HG02943 (cell line): ENCODE measurements around the gene TTC39C.
A peak's percentile ranks its signal among the peaks of the same experiment; 100 is the strongest.

Experiments
- ATAC-seq: cut with Tn5 transposase; IDR thresholded peaks from one replicate; pipeline ENCODE4 v1.9.1; 2021; ENCODE audit warnings: mild to moderate bottlenecking, low read depth, moderate library complexity; ENCODE audit not compliant: unreplicated experiment

TTC39C gene

DNA sequence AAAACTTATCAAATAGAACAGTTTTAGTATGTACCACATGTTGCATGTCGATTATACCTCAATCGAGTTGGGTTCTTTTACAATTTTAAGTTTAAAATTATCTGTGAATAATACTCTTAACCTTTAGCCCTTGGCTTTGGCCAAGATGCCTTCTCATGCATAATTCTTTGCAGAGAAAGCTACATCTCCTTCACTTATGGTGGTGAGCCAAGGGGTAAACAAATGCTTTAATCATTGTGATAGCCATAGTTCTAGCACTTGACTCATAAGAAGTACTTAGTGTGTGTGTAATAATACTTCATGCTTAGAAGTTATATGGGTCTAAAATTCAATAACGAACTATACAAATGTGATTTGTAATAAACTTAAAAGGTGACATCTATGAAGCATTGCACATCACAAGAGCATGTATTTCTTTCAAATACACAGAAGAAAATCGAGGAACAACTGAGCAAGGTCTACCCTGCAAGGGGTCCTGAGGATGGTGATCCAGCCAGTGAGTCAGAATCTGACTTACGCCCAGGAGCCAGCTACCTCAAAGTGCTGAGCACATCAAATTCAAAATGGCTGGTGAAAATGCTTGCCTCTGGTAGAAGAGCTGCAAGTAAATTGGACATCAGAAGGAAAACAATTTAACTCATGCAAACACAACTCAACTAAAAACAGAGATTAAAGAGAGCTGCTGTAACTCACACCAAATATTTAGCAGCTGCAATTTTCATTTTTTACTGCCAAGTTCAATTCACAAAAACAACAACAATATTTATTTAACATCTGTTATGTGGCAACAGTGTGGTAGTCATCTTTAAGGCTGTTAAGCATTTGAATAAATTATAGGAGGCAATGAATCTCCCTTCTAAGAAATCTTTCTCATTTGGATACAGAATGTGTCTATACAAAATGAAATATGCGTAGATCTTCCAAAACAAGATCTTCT, 23.8 kb upstream of the TTC39C start:
- no peak for ATAC-seq

DNA sequence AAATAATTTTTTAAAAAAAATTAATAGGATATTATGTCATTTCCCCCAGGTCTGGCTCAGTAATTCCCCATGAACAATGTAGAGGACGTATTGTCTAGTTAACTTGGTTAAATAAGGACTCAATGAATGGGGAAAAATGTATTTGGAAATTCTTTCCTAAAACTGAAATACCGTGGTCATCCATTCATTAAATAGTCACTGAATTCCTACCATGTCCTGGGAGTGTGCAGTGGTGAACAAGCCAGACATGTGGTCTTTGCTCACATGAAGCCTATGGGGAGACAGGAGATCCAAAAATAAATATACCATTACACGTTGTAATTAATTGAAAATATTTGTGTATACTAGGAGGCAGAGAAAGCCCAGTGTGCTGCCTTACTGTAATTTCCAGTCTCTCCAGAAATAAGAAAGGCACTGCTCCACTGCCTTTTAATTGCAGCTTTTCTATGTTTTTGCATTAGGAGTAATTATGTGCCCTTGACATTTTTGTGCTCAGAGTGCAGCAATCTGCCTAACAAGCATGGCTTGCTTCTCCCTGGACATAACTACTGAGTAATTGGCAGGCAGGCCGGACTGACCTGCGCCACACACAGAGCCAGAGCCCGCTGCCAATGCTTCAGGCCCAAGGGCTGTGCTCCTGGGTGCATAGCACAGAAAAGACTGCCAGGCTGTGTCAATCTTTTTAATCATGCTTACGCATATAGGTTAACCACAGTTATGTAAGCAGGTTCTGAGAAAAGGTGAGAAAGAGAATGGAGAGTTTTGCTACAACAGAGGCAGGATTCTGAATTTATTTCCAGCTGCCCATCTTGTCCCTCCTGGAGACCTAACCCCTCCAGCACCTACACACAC, 22.2 kb upstream of the TTC39C start:
- no peak for ATAC-seq

DNA sequence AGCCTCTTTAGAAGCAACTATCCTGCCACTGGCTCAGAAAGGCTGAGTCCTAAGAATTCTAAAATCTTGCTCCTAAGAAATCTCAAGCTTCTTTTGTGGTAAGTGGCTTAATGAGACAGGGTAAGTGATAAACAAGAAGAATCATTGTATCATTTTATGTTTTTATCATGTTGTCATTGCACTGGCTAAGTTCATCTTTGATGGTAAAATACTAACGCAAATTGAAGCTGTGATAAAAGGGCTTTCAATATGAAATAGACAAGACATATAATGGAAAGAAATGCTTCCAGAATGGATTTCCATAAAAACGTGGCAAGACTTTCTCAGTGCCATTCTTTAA, 21.6 kb upstream of the TTC39C start:
- ATAC-seq = no peak

DNA sequence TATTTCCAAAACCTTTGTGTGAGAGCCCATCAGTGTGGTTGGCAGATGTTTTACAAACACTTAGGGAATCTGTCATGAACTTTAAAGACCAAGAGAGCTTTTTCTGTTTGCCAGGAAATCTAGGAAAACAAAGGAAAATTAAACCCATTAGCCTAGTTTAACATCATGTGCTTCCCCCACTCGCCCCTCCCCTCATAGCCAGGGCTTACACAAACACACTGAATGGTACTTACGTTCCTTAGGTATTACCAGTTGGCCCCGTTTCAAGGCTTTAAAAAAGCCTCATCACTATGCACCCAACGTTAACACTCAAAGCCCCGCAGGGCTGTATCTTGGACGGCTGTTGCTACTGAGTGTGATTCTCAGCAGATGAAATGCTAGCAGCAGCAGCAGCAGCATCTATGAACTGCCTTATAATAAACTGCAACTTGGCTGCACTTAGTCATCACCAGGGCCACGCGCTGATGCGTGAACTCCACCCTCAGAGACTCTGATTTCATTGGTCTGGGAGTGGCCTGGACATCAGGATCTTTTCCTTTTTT, 20.1 kb upstream of the TTC39C start:
- no peak for ATAC-seq

DNA sequence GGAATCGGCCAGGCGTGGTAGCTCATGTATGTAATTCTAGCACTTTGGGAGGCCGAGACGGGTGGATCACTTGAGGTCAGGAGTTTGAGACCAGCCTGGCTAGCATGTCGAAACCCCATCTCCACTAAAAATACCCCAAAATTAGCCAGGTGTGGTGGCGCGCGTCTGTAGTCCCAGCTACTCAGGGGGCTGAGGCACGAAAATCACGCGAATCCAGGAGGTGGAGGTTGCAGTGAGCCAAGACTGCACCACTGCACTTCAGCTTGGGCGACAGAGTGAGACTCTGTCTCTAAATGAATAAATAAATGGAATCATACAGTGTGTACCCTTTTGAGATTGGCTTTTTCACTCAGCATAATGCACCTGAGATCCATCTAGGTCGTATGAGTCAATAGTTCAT, 19.4 kb upstream of the TTC39C start:
- ATAC-seq = no peak

DNA sequence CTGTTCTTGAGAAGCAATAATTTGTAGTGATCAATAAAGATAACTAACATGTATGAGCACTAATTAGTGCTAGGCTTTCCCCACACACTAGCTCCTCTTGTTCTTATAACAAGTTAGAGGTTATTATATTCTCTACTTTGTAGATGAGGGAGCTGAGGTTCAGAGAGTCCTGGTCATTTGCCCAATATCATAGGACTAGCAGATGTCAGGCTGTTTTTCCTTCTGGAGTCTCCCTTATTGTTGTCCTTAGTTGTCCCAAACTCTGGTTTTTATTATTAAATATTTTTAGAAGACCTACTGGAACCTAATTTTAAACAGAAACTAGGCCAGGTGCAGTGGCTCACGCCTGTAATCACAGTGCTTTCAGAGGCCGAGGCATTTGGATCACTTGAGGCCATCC, 16.5 kb upstream of the TTC39C start:
- ATAC-seq = no peak

DNA sequence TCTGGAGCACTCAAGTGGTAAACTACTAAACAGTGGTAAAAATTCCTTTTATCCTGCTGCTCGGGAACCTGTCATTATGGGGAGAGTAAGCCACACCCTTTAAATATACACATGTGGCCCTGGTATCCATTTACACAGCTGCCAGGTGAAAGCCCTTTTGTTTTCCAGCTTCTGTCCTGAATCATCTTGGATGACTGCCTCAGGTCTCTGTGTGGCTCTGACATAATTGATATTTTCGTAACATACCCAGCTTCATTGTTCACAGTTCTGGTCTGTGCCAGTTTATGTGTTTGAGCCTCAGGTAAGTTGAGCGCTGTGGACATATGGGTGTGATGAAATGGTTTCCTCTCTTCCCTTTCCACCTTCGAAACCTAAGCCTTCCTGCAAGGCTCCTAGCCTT, 15.7 kb upstream of the TTC39C start:
- ATAC-seq = no peak

DNA sequence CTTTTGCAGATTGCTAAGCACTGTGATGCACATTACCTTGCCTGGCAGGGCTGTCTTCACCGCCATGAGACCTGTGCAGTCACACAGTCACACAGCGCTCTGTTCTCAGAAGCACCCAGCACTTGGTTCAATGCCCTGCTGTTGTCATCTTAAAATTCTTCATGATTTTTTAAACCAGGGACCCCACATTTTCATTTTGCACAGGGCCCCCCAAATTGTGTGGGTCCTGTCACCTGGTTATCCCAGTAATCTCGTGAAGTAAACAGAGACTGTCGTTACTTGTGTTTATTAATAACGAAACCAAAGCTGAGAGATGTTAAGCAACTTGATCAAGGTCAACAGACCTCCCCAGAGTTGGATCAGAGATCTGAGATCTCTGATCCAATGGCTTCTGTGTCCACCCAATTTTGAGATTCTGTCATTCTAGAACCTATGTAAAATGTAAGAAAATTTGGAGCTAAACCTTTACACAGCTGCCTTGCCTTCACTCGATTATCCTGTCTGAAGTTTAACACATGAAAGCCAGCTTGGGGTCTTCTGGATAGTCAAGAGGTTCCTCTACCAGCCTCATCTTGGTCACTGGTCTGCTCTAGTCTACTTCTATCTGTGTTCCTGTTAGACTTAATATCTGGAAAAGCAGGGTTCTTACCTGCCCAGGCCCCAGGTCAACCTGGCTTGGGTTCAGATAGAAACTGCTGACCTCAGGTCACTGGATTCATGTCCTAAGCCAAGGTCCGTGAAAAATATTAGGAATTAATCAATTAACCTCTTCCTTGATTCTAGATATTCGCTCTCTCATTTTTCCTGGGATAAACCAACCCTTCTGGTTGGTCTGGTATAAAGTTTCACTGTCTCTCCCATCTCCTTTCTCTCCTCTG, 13.7 kb upstream of the TTC39C start:
- no peak for ATAC-seq

DNA sequence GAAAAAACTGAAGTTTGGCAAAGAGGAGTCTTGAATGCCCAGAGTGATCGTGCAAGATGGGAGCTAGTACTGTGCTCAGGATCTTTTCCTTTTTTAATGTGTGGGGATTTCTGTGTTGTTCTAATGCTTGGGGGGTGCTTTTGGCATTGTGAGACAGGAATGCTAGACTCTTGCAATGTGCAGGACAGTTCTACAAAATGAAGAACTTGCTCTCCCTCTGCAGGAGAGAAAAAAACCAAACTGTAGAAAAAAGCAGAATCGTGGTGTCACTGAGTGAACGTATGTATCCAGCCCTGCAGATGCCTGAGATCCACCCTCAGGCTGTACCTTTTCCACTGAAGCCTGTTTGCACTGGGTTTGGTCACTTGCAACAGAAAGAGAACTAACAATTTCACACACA, 12.1 kb upstream of the TTC39C start:
- no peak for ATAC-seq

DNA sequence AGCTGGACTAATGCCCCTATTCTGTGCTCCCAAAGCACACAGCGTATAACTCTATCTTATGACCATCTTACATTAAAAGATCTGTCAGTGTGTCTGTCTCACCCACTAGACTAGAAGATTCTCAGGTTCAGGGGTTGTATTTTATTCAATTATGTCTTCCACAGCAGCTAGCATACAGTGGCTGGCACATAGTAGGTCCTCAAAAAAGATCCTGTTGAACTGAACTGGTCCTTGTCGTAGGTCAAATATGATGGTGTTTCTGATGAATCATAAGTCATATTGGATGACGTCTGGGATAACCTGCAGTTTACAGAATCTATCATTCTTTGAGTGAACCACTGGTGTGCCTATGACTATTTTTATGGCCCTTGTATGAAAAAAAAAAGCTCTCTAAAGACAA, 11.3 kb upstream of the TTC39C start:
- ATAC-seq = no peak

DNA sequence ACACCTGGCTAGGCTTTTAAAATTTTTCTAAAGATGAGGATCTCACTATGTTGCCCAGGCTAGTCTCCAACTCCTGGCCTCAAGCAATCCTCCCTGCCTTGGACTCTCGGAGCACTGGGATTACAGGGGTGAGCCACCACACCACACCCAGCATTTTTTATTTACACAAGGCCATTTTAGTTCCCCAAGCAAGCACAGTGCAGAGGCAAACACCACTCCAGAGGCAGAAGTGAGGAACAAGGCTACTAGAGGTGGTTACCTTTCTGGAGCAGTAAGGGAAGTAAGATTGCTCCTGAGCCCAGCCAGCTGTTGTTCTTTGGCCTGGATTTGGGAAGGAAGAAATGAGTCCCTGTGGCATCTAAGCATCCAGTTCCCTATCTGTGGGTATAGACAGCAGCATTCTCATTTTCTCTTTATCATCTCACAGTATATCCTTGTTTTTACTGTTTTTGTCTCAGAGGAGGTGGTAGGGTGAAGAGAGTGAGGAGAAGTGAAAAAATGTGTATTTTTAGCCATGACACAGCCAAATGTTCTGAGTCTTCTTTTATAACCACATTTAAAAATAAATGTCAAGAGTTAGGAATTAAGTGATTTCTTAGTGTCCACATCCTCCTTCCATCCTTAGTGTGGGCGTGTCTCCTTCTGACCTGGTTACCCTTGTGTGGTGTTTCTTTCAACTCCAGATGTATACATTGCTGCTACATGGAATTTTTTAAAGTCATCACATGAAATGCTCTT, 10.5 kb upstream of the TTC39C start:
- ATAC-seq = no peak

DNA sequence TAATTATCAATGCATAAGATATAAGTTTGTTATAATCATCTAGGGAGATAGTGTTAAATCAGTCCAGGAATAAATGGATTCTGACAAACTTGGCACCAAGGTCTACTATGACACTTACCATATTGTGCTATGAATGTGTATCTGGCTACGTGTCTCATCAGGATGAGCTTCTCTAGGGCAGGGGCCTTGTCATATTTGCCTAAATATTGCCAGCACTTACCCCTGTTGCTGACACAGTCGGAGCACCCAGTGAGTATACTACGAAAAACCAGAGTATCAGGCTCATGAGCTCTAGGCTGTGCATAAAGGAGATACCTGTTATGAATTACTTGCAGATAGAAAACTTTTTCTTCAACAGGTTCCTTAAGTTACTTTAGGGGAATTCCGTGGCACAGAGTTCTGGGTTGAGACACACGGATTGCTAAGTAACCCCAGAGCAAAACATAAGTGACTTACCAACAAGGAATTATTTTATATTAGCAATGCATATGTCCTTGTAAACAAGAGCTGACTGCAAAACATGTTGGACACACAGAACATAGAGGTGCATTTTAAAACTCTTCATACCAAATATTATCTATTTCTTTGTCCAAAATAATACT, 7.7 kb upstream of the TTC39C start:
- ATAC-seq = no peak

DNA sequence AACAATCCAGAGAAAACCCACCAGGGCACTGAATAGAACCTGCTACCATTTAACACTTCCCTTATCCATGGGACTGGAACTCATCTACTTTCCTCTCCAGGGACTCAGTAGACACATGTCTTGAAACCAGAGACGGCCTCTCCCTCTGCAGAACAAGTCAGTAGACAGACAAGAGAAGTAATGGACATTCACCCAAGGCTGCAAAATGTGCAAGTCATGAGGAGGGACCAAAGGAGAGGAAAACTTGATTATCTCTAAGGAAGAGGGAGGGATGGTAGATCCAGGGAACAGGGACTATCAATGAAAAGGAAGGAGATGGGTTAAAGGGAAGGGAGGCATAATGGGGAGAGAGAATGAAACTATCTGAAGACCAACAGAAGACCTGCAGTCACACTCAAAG, 5.3 kb upstream of the TTC39C start:
- ATAC-seq = no peak

DNA sequence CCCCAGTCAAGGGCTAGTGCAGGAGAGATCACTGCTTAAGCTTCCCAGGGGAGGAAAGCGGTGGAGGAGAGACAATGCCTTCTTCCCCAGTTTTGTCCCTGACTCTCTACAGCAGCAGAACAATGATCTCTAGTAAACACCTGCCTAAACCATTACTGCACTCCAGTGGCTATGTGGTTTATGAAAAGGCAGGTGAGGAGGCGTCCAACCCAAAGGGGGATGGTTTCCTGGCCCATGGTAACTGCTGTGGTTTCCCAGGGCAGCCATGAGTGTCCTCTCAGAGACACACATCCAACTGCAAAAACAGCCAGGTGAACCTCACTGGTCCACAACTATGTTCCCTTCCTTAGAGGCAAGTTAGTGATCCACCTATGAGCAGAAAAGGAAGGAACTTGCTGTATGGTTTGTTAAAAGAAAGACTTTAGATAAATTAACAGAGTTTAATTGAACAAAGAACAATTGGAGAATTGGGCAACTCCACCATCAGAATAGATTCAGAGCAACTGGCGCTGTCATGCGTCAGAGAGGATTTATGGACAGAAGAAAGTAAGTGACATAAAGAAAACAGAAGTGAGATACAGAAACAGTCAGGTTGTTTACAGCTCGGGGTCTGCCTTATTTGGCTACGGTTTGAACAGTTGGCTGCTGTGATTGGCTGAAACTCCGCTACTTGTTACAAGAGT, 4.8 kb upstream of the TTC39C start:
- peak; percentile 53 for ATAC-seq

DNA sequence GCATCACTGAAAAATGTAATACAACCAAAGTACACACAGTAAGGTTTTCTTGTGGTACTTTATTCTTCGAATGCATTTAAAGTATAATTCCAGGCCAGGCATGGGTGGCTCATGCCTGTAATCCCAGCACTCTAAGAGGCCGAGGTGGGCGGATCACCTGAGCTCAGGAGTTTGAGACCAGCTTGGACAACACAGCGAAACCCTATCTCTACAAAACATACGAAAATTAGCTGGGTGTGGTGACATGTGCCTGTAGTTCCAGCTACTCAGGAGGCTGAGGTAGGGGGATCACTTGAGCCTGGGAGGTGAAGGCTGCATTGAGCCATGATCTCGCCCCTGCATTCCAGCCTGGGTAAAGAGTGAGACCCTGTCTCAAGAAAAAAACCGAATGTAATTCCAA, 3.9 kb upstream of the TTC39C start:
- no peak for ATAC-seq

DNA sequence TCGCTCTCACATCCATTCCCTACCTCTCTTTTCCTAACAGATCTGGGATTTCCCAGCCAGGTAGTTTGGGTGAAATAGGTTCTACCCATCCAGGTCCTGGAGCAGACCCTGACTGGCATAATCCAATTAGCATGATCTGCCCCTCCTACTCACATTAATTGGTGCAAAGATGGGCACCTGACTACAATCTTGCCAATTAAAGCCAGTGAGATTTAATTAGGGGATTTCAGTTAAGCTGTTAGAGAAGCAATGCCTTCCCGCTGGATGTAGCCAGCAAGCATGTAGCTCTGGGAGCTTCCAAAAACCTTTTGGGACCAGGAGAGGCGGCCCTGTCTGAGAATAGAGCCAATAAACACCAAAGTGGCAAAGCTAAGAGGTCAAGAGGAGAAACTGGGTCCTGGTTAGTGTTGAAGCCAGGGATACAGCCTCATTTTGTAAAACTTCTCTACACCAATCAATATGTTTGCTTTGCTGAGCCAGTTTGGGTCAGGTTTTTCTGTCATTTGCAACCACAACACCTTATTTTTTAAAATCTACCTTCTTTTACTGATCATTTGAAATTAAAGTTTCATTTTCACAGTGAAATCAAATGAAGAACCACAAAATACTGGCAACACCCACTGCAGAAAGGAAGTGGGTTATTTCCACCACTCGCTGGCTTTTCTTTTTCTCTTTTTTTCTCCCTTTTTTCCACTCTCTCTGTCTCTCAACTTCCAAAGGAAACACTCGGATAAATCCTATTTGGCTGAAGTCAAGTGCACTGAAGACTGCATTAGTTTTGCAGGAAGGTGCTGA, 3.2 kb upstream of the TTC39C start:
- ATAC-seq = no peak

DNA sequence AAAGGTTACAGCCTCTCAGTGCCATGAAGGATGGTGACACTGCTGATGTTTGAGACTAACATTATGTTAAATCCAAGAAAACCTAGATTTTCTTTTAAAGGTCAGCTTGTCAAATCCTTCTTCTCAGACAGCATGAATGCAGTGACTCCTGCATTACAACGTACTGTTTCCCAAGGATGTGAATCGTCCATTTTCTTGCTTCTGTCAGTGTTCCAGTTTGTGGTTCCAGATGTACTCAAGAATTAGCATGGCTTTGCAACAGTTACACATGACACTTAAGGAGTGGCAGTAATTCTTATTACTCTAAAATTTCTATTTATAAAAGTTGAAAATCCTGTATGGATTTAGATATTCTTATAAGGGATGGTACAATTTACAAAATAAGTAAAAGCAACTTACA, 1.5 kb upstream of the TTC39C start:
- ATAC-seq = no peak

DNA sequence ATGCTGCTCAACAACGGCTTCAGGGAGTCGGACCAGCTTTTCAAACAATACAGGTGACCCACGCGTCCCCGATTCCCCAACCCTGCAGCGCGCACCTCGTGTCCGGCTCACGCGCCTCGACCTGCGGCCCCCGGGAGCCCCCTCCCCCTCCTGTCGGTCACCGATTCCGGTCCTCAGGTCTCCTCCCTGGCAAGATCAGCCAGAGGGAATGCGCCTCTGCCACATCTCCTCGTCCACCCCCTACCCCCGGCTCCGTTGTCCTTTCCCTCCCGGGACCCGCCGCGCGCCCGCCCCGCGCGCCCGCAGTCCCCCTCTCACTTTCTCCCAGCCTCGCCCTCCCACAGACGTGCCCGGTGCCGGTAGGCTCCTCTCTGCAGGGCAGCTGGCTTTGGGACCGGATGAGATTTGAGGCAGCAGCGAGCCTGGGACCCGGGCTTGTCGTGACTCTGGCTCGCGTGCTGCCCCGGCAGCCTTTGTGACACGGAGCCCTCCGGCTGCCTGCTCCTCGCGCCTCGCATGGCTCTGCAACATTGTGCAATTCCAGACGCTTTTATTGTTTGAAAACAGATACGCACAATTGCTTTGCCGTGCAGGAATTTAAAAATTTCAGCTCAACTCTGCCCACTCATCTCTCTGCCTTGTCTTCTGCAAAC, 558 bp downstream of the TTC39C start:
- ATAC-seq = no peak
